Measurements from ENCODE around the gene ZNF618.
A peak's percentile ranks its signal among the peaks of the same experiment; 100 is the strongest.

Gene ZNF618

GRCh38 chr9:113911850-113912557, 35.9 kb downstream of the ZNF618 start:
- no peak for DNase-seq (ENCODE audit: low read depth, low spot score)

DNA sequence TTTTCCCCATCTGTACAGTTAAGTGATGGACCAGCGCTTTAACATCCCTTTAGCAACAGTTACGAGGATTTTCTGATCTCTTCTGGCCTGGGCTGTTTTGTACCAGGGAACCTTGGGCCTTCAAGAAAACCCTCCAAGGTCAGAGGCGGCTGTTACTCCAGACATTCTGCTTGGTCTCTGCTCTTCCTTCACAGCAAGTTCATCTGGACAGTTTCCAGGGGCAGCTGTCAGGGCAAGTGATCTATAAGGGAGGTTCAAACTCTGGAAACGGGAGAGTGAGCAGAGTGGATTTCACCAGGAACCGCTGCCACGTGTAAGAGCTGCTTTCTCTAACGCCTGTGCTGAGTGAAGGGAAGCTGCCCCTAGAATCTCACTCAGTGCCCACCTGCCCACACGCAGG, 36.7 kb downstream of the ZNF618 start:
- no peak for DNase-seq (ENCODE audit: low read depth, low spot score)

DNA sequence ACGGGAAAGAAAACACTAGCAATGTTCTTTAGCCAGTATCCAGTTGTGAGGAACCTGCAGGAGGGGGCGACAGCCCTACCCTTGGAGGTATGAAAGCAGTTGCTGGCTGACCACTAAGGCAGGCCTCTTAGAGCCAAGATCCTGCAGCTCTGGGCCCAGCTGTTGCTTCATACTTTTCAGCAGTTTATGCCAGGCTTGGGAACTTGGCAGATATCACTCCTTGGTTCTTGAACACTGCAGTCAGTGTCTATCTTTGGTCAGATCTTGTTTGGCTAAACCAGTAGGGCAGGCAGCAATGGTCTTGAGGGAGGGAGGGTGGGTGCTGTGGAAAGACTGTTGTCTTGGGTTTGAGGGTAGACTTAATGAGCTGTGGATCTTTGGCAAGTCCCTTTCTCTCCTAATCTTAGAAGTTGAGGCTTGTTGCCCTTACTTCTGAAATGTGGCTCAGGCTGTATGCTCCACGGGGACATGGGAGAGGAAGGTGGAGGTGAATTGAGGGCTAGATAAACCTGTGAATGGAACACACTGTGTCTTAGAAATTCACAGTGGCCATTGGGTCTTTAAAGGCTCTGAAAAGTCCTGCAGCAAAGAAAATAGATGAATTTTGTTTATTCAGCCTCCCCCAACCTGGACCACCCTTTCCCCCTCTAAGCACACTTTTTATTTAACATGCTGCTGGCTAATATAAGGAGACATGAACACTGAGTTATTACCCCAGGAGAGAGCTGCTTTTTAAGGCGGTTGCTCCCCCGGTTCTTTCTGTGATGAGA, 37.5 kb downstream of the ZNF618 start:
- DNase-seq (ENCODE audit: low read depth, low spot score), result no peak

DNA sequence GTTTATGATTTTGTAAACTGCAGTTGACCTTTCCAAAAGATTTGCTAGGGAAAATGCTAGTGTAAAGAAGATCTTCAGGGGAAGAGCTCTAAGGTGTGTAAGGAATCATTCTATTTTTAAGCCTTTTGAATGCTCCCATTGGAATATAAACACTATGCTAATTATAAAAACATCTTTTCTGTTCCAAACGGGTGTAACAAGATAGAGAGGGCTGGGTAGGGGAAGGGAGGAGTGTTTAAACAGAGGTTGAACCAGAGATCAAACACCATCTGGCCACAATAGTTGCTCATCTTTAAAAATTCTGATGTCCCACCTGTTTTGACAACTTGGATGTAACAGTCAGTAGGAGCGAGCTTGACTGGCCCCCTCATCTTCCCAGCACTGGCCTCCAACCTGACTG, 38.4 kb downstream of the ZNF618 start:
- no peak for DNase-seq (ENCODE audit: low read depth, low spot score)

GRCh38 chr9:113915817-113916434, 39.8 kb downstream of the ZNF618 start:
- DNase-seq (ENCODE audit: low read depth, low spot score), result no peak

DNA sequence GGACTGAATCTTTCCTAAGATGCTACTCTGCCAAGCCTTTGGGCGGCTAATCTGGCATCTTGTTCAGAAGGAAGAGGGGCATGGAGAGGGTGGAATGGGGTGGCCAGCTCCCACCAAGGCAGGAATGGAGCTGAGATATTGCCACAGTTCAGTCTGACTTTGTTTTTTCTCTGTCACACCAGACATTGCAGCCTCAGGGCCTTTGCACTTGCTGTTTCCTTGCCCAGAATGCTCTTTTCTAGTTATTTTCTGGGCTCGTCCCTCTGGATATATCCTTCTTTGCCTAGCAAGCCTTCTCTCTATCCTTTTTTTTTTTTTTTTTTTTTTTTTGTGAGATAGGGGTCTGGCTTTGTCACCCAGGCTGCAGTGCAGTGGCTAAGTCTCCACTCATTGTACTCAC, 40.8 kb downstream of the ZNF618 start:
- no peak for DNase-seq (ENCODE audit: low read depth, low spot score)

- DNase-seq (ENCODE audit: low read depth, low spot score), result peak; percentile 32
These were observed 42.7 kb downstream of the ZNF618 start for GRCh38 chr9:113918697-113919350.

DNA sequence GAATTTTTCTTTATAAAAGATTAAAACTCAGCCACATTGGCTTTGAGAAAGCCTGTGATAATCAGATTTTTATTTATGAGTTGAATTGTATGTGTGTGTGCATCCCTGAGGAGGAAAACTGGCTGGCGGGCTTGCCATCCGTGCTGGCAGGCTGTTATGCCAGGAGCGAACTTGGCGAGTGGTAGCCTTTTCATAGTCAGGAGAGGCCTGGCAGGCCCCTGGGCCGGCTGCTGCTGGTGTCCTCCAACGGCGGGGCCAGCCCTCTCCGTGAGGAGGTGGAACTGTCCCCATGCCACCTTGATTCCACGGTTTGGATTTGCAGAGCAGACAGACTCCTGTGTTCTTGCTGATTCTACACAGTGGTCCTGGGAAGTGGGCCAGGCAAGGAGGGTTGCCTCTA, 43.3 kb downstream of the ZNF618 start:
- DNase-seq (ENCODE audit: low read depth, low spot score), result no peak

- no peak for DNase-seq (ENCODE audit: low read depth, low spot score)
These were observed 43.8 kb downstream of the ZNF618 start for GRCh38 chr9:113919871-113920270.

DNA sequence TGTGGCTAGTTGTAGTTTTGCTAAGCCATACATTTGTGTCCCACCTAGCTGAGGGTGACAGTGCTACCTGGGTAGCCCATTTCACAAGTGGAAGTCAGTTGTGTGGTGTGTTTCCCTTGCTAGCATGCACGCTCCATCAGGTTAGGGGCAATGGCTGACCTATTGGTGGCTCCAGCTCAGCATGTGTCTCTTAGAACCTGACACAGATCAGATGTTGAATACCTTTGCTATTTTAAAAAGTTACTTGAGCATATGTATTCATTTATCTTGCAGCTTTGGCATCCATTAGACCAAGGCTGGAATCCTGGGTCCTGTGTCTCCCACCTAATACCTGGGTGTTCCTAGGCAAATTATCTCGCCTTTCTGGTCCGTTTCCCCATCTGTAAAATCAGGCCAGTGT, 44.8 kb downstream of the ZNF618 start:
- no peak for DNase-seq (ENCODE audit: low read depth, low spot score)

DNA sequence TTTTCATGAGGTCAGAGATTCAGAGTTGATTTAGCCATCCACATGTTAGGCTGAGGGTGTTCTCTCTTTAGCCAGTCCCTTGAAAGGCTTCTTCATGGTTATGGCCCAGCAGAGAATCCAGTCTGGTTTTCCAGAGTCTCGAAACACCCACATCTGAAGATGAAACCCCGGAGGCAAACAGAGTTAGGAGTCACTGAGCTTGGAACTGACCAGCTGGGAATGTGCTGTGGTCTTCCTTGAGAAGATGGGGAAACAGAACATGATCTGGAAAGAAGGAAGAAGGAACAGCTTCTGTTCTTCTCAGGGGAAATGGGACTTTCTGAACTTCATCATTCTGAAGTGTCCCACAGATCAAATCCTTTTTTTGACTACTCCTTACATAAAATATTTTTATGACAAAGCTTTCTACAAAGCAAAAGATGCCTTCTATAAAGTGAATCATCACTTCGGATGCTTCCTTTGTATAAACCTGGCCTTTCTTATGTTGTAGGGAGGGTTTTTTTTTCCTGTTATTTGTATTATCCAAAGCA, 45.4 kb downstream of the ZNF618 start:
- DNase-seq (ENCODE audit: low read depth, low spot score), result no peak

- no peak for DNase-seq (ENCODE audit: low read depth, low spot score)
These were observed 46.1 kb downstream of the ZNF618 start for GRCh38 chr9:113922160-113922559.

GRCh38 chr9:113926211-113926610, 50.1 kb downstream of the ZNF618 start:
- no peak for DNase-seq (ENCODE audit: low read depth, low spot score)

DNA sequence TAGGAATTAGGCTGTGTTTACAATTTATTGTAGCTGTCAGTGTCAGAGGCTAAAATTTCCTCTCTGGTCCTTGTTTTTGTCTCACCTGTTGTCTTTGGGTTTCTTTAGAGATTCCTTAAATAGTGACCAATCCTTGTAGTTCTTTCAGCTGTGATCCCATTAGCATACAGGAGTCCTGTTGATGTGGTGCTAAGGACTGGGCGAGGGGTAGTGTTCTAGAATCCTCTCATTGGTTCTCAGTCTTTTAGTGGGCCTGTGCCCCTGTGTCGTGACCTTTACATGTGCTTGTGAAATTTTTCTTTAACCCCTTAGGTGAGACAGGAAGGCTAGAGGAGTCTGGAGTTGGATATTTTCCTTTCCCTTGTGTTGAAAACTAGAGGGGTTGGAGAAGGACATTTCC, 51.2 kb downstream of the ZNF618 start:
- DNase-seq (ENCODE audit: low read depth, low spot score), result no peak

DNA sequence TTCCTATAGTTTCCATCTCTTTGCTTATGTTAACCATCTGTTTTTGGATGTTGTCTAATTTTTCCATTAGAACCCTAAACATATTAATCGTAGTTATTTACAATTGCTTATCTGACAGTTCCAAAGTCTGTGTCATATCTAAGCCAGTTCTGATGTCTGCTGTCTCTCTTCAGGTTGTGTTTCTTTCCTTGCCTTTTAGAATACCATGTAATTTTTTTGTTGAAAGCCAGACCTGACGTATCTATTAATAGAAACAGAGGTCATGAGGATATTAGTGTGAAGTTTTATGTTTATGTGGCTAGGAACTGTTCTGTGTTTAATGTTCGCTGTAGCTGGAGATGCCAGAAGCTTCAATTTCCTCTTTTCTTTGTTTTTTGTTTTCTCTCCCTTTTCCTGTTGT, 52.2 kb downstream of the ZNF618 start:
- DNase-seq (ENCODE audit: low read depth, low spot score), result no peak

DNA sequence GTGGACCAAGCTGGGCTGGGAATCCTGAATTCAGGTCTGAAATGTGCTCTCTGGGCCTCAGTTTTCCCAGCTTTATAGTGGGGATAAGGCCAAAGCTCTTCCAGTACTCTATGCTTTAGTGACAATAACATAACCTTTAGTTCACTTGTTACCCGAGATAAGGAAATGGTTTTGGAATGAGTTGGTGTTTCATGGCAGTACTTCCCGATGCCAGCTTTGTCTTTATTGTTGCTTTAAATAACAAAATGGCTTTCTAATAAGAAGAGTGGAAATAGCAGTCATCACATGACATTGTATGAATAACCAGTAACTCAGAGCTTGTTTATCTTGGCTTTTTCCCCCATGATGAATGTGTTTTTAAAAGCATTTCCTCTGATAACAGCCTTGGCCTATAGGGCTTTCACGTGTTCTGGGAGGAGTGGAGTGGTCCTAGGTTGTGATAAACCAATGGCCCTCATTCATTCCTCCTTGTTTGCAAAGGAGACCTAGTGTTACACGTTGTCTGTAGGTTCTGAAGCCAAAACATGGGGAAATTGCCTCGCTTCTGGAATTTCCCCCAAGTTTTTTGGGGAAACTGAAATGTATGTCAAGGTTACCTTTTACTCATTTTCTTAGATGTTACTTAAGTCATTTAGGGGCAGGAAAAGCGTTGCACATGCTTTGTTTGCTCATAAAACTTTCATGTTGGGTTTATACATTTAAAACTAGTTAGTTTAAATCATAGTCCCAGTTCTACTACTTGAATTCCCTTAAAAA, 53.7 kb downstream of the ZNF618 start:
- DNase-seq (ENCODE audit: low read depth, low spot score), result peak; percentile 62

DNA sequence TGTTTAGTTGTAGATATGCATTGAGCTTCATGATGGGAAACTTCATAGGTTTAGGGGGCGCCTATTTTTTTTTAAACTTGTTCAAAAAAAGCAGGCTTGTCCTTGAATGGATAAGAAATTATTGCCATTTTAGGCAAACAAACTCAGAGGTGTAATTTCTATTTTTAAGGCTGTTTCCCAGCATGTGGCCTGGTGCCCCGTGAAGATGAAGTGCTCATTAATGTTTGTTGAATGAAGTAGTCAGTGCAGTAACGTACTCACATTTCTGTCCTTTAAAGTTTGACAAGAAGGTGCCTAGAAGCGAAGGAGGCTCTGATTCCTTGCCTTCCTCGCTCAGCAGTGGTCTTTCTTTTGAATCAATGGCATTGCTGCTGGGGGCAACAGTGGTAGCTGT, 54.3 kb downstream of the ZNF618 start:
- DNase-seq (ENCODE audit: low read depth, low spot score), result no peak

DNA sequence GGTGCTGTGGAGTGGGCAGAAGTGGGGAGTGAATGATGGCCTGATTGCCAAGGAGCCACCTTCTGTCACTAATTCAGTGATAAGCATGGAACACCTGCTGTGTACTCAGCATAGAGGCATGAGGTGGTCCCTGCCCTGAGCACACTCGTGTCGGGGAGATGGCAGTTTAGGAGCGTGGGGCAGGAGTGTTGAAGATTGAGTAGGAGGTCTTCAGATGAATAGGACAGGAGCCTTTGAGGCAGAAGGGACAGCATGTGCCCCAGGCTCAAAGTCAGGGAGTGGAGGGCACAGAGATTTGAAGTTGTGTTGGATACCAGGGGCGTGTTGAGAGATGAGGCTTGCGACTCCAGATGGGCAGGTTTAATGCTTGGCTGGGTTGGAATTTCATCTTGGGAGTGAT, 55.0 kb downstream of the ZNF618 start:
- DNase-seq (ENCODE audit: low read depth, low spot score), result no peak

DNA sequence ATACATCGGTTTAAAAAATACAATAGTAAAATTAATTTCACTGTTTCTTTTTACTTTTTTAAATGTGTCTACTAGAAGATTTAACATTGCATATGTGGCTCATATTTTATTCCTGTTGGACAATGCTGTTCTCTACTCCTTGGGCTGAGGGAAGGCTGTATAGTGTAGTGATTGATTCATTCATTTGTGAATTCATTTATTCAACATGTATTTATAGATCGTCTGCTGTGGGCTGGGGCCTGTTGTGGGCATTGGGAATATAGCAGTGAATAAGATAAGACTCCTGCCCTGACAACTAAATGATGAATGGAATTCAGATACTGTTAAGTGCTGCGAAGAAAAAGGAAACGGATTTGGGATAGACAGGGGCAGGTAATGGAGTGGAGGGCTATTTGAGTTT, 55.7 kb downstream of the ZNF618 start:
- DNase-seq (ENCODE audit: low read depth, low spot score), result no peak

- no peak for DNase-seq (ENCODE audit: low read depth, low spot score)
These were observed 56.9 kb downstream of the ZNF618 start for GRCh38 chr9:113932906-113933584.

- DNase-seq (ENCODE audit: low read depth, low spot score), result no peak
These were observed 57.6 kb downstream of the ZNF618 start for GRCh38 chr9:113933671-113934070.

Data from astrocyte of the hippocampus (primary cell).